ENCODE data around the gene KLHL29. TPM values are rescaled to one million over a fixed set of nuclear protein-coding genes. Genes with fewer than 3 reads are reported as not detected.

KLHL29 gene
- total and polyA plus RNA-seq, 2 donors (not counting 3 experiments of a cell fraction or from before 2014, with no cell fraction given), result 4.6 to 12.7 TPM

DNA sequence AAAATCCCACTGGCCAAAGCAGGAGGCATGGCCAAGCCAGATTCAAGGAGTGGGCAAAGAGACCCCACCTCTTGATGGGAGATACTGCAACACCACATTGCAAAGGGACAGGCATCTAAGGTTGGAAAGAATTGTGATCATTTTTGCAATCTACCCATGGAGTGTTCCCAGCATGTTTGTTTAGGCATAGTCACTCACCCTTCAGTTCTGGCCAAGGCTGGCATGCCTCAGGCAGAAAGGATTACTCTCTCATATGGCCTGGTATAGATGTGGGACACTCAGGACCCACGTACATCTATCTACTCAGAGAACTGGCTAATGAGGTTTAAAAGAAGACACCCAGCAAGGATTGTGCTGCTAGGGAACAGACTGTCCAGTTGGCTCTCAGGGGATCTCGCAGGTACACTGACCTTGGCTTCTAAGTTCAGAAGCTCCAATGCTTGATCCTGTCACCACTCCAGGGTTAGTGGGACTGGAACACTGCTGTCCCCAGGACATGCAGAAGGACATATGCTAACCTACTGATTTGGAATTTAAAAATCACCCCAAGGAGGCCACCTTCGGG is 183.7 kb downstream of the KLHL29 start:
- no peaks in the 10 kb centered on the region for H3K4me1 ChIP-seq (ENCODE audit: control insufficient read depth, extremely low read depth, insufficient read depth, low read length)
- no peak overlapping the region for H3K27ac ChIP-seq (ENCODE audit: insufficient read depth, low read depth, low read length)
- intact Hi-C loops (cut with micrococcal nuclease) (no loop called here), dilution Hi-C loops (cut with MboI; ENCODE audit: extremely low pct_ligation_motif_present, low sequenced_read_pairs) (no loop called here)
- no peaks in the 10 kb centered on the region for H3K9me1 ChIP-seq (replicated peaks; ENCODE audit: control insufficient read depth, extremely low read depth, insufficient read depth, low read length)
- ChIA-PET POLR2A (no interaction called here), CTCF (interaction anchor here (1.5 kb wide), 1 partner anchor 256 kb away, joined by 3 read pairs; no protein-coding TSS in a partner anchor)
- no TSS peak for BruUV-seq (replicated peaks)
- no peaks in the 10 kb centered on the region for H3K9me3 ChIP-seq (replicated peaks; ENCODE audit: control insufficient read depth, insufficient read depth, low read length)
- no peaks in the 10 kb centered on the region for H3K79me2 ChIP-seq (ENCODE audit: control insufficient read depth, insufficient read depth, low read length)
- no peak overlapping the region for H2AFZ ChIP-seq (ENCODE audit: low read depth, low read length)
- no peak for TF ChIP-seq MYC (IDR thresholded peaks at IDR 0.05; ENCODE audit: low read depth, low read length)
- TF ChIP-seq JUN (IDR thresholded peaks at IDR 0.05; ENCODE audit: borderline replicate concordance, insufficient read depth, insufficient read length, low read depth), result no peak
- TF ChIP-seq, protein P1, sequence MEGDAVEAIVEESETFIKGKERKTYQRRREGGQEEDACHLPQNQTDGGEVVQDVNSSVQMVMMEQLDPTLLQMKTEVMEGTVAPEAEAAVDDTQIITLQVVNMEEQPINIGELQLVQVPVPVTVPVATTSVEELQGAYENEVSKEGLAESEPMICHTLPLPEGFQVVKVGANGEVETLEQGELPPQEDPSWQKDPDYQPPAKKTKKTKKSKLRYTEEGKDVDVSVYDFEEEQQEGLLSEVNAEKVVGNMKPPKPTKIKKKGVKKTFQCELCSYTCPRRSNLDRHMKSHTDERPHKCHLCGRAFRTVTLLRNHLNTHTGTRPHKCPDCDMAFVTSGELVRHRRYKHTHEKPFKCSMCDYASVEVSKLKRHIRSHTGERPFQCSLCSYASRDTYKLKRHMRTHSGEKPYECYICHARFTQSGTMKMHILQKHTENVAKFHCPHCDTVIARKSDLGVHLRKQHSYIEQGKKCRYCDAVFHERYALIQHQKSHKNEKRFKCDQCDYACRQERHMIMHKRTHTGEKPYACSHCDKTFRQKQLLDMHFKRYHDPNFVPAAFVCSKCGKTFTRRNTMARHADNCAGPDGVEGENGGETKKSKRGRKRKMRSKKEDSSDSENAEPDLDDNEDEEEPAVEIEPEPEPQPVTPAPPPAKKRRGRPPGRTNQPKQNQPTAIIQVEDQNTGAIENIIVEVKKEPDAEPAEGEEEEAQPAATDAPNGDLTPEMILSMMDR (IDR thresholded peaks at IDR 0.05; ENCODE audit: extremely low read depth in 1 of 2, insufficient read depth in 1 of 2, low read depth in 1 of 2, low read length in 2 of 2), result no peak
- no peak for TF ChIP-seq GATA2 (IDR thresholded peaks at IDR 0.05; ENCODE audit: insufficient read depth, insufficient read length, low read depth, low read length)
- TF ChIP-seq POLR2AphosphoS5 (IDR thresholded peaks at IDR 0.05; ENCODE audit: insufficient read depth, low read depth, low read length), result no peak
- TF ChIP-seq FOS (IDR thresholded peaks at IDR 0.05; ENCODE audit: borderline replicate concordance, insufficient read depth, low read length), result no peak
- TF ChIP-seq, protein P2, sequence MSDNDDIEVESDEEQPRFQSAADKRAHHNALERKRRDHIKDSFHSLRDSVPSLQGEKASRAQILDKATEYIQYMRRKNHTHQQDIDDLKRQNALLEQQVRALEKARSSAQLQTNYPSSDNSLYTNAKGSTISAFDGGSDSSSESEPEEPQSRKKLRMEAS (IDR thresholded peaks at IDR 0.05; ENCODE audit: insufficient read depth, insufficient read length), result no peak
- no peak for TF ChIP-seq EZH2 (IDR thresholded peaks at IDR 0.05; ENCODE audit: borderline replicate concordance, low read depth, low read length, severe bottlenecking)
- no peak for TF ChIP-seq POLR2A (IDR thresholded peaks at IDR 0.05; ENCODE audit: low read depth, low read length)
- DNase-seq (ENCODE audit: low read depth, low spot score), result no peak
- FAIRE-seq, result no peak
- H3K4me2 ChIP-seq (ENCODE audit: insufficient read depth, low read length), result no peak overlapping the region
- H3K9ac ChIP-seq (replicated peaks; ENCODE audit: extremely low read depth, insufficient read depth, low read length), result no peak overlapping the region
- no peaks in the 10 kb centered on the region for H3K27me3 ChIP-seq (ENCODE audit: control insufficient read depth in 2 of 2, insufficient read depth in 2 of 2, low read length in 2 of 2)
- no peaks in the 10 kb centered on the region for H4K20me1 ChIP-seq (replicated peaks; ENCODE audit: control insufficient read depth, extremely low read depth, insufficient read depth, low read length)
- no peak overlapping the region for H3K4me3 ChIP-seq (replicated peaks in 1 of 3; ENCODE audit: insufficient read depth in 1 of 3, low read depth in 1 of 3, low read length in 3 of 3)
- no peaks in the 10 kb centered on the region for H3K36me3 ChIP-seq (ENCODE audit: control insufficient read depth in 2 of 2, extremely low read depth in 1 of 2, insufficient read depth in 2 of 2, low read length in 2 of 2)

Measured in endothelial cell of umbilical vein (primary cell).